HepG2 (cell line): ENCODE results near the gene HADHA. TPM values are rescaled to one million over a fixed set of nuclear protein-coding genes. Genes with fewer than 3 reads are reported as not detected.
A peak's percentile ranks its signal among the peaks of the same experiment; 100 is the strongest.

ENCODE experiments used
- ATAC-seq: fragments of 200-7000 bp; cut with Tn5 transposase; 3 replicates; pipeline ENCODE4 v1.9.1; 2020; ENCODE audit warnings: mild to moderate bottlenecking, moderate library complexity
- BruUV-seq: library from RNA; stranded (reverse); fragments of 400-500 nt; replicated peaks from 2 replicates; lab custom pipeline; 2021; lab: Mats Ljungman, UMichigan
- CTCF ChIA-PET: fragments of 300-600 bp; formaldehyde crosslinking; extraction: SDS; loops from one replicate; lab custom pipeline; 2021; ENCODE audit warnings: low total read pairs, inconsistent platforms, low intra/inter-chr PET ratio; lab: Yijun Ruan, JAX
- POLR2A ChIA-PET: fragments of 350-600 bp; sonication (Branson Sonifier 250); formaldehyde crosslinking; loops from one replicate; lab custom pipeline; 2020; ENCODE audit warnings: antibody characterized with exemption, inconsistent platforms; lab: Yijun Ruan, JAX
- DNase-seq: peaks from one replicate; pipeline ENCODE4 v3.0.0-alpha.2; 2015; ENCODE audit warnings: low spot score
- FAIRE-seq: peaks from 3 replicates; lab custom pipeline; 2011; peaks lifted over from hg19 to GRCh38; lab: Jason Lieb, UNC
- H2AFZ ChIP-seq: one replicate; pipeline ENCODE4 v1.6.1; 2011; ENCODE audit warnings: low read length, inconsistent platforms
- H3K27ac ChIP-seq: fragments of 300-600 bp; 3 replicates; pipeline ENCODE4 v1.8.0; 2011; ENCODE audit warnings: mixed run types, mild to moderate bottlenecking, mixed read lengths, low read length, inconsistent platforms; ENCODE audit not compliant: insufficient read depth; ENCODE audit errors: extremely low read length
- H3K27me3 ChIP-seq, 2 experiments: fragments of 200-600 bp in 1 of 2; 2 replicates in 1 of 2; 3 replicates in 1 of 2; pipeline versions ENCODE4 v1.6.0 to v1.8.0; 2011; ENCODE audit warnings: low read length in 2 of 2, mild to moderate bottlenecking in 2 of 2, moderate library complexity in 2 of 2, inconsistent platforms in 1 of 2; ENCODE audit not compliant: insufficient read depth in 2 of 2, control insufficient read depth in 1 of 2
- H3K36me3 ChIP-seq, 2 experiments: fragments of 200-600 bp in 1 of 2; replicated peaks in 1 of 2; 2 replicates in 1 of 2; 3 replicates in 1 of 2; pipeline versions ENCODE4 v1.5.1 to v1.8.0; 2011; ENCODE audit warnings: low read length in 2 of 2, inconsistent platforms in 1 of 2; ENCODE audit not compliant: insufficient read depth in 2 of 2, control insufficient read depth in 1 of 2
- H3K4me1 ChIP-seq: 2 replicates; pipeline ENCODE4 v1.5.1; 2012; ENCODE audit warnings: low read length, inconsistent platforms; ENCODE audit not compliant: insufficient read depth
- H3K4me2 ChIP-seq: 2 replicates; pipeline ENCODE4 v1.6.0; 2011; ENCODE audit warnings: low read depth, low read length, inconsistent platforms
- H3K4me3 ChIP-seq, 3 experiments: fragments of 200-600 bp in 1 of 3; sonication (generic), shearing (Covaris generic) in 1 of 3; replicated peaks in 1 of 3; 2 replicates each; pipeline ENCODE4 v1.5.1; 2011 to 2016; ENCODE audit warnings: low read length in 3 of 3, inconsistent platforms in 2 of 3, low read depth in 2 of 3, mild to moderate bottlenecking in 2 of 3, control low read depth in 1 of 3, mixed read lengths in 1 of 3; ENCODE audit not compliant: insufficient read depth in 1 of 3
- H3K79me2 ChIP-seq: one replicate; pipeline ENCODE4 v1.6.1; 2011; ENCODE audit warnings: low read length, inconsistent platforms; ENCODE audit not compliant: insufficient read depth
- H3K9ac ChIP-seq: 2 replicates; pipeline ENCODE4 v1.6.0; 2011; ENCODE audit warnings: mild to moderate bottlenecking, low read depth, low read length, inconsistent platforms; ENCODE audit not compliant: insufficient read depth
- H3K9me3 ChIP-seq: 2 replicates; pipeline ENCODE4 v1.5.1; 2012; ENCODE audit warnings: mild to moderate bottlenecking, low read length
- H4K20me1 ChIP-seq: 2 replicates; pipeline ENCODE4 v1.6.0; 2011; ENCODE audit warnings: inconsistent platforms, mild to moderate bottlenecking, low read length, moderate library complexity; ENCODE audit not compliant: insufficient read depth
- CREM ChIP-seq, 2 experiments: sonication (generic) in 1 of 2; formaldehyde crosslinking in 1 of 2; IDR thresholded peaks; 2 replicates each; pipeline versions ENCODE4 v1.4.0 to v1.6.1; 2016 to 2020; ENCODE audit warnings: antibody characterized with exemption in 1 of 2, mild to moderate bottlenecking in 1 of 2, missing genetic modification reagents in 1 of 2
- DMTF1 ChIP-seq: sonication (generic); formaldehyde crosslinking; IDR thresholded peaks from 2 replicates; pipeline ENCODE4 v1.4.0; 2020; ENCODE audit warnings: mild to moderate bottlenecking, missing genetic modification reagents
- DNMT1 ChIP-seq: sonication (generic); formaldehyde crosslinking; IDR thresholded peaks from 2 replicates; pipeline ENCODE4 v1.5.1; 2020; ENCODE audit warnings: mild to moderate bottlenecking, missing genetic modification reagents
- LBX2 ChIP-seq: sonication (generic); formaldehyde crosslinking; IDR thresholded peaks from 2 replicates; pipeline ENCODE4 v1.5.0; 2020; ENCODE audit warnings: missing genetic modification reagents, mild to moderate bottlenecking, borderline replicate concordance
- PCBP1 ChIP-seq: fragments of 200-400 bp; formaldehyde crosslinking; IDR thresholded peaks from 2 replicates; pipeline ENCODE4 v1.6.1; 2017; ENCODE audit warnings: mild to moderate bottlenecking, low read depth, low read length, borderline replicate concordance
- PHF5A ChIP-seq: IDR thresholded peaks from one replicate; pipeline ENCODE4 v1.6.1; 2018; ENCODE audit warnings: low read depth, missing genetic modification reagents; ENCODE audit not compliant: unreplicated experiment
- UBTF ChIP-seq: sonication (generic); formaldehyde crosslinking; IDR thresholded peaks from 2 replicates; pipeline ENCODE4 v1.4.0; 2020; ENCODE audit warnings: mild to moderate bottlenecking, missing genetic modification reagents
- ZNF550 ChIP-seq: sonication (generic); formaldehyde crosslinking; IDR thresholded peaks from 2 replicates; pipeline ENCODE4 v1.4.0; 2020; ENCODE audit warnings: mild to moderate bottlenecking, missing genetic modification reagents, borderline replicate concordance
- ZNF672 ChIP-seq: sonication (generic); formaldehyde crosslinking; IDR thresholded peaks from 2 replicates; pipeline ENCODE4 v1.8.1; 2022; ENCODE audit warnings: missing genetic modification reagents
- ZNF687 ChIP-seq: sonication (generic); formaldehyde crosslinking; IDR thresholded peaks from 2 replicates; pipeline ENCODE4 v1.5.1; 2020; ENCODE audit warnings: mild to moderate bottlenecking, missing genetic modification reagents, moderate library complexity
- WGBS: methylation state at CpG from one replicate; pipeline ENCODE4 v1.1.6; 2017; ENCODE audit warnings: low lambda C conversion rate; 5-methylcytosine and 5-hydroxymethylcytosine counted together
- in situ Hi-C: cut with HindIII; loops from 2 replicates; pipeline ENCODE4 v1.10.0; 2017; ENCODE audit warnings: low pct_unique_long_range_greater_than_20kb; ENCODE audit not compliant: extremely low pct_ligation_motif_present
- intact Hi-C: fragments of 100-400 bp; cut with micrococcal nuclease; formaldehyde crosslinking; loops from one replicate; pipeline ENCODE4 v1.10.0; 2022; ENCODE audit not compliant: unreplicated experiment
- polyA plus RNA-seq, 8 experiments: library from polyadenylated mRNA; depleted of rRNA in 3 of 8; stranded (reverse) in 7 of 8; unstranded in 1 of 8; fragments of >200 nt; fragmentation: Illumina TruSeq in 4 of 8; extraction: Trizol in 4 of 8; gene quantifications; 2 replicates each; pipeline versions ENCODE4 v1.2.1 to v1.2.3, GENCODE V29; 2011 to 2016; ENCODE audit warnings: low read depth in 4 of 8, missing spikeins in 1 of 8, mixed read lengths in 1 of 8; ENCODE audit not compliant: insufficient read depth in 1 of 8
- total RNA-seq, 5 experiments: library from RNA; depleted of rRNA; stranded (reverse); fragments of >200 nt; fragmentation: Illumina TruSeq; extraction: Trizol; gene quantifications; 2 replicates each; pipeline ENCODE4 v1.2.3, GENCODE V29; 2016; ENCODE audit warnings: low read depth in 1 of 5

The HADHA gene
- total and polyA plus RNA-seq, 2 of the 13 experiments (the other 11 are each of a cell fraction or from before 2014, with no cell fraction given) = 102 to 270 TPM

GRCh38 chr2:26176279-26176615, 68.2 kb downstream of the HADHA start (continued):
- TF ChIP-seq ZNF672 (CRISPR knock-in tag) (peak; percentile 79; the same call in 1 of the 2 replicates), CREM (IDR thresholded peaks at IDR 0.05) (no peak), CREM (CRISPR knock-in tag; IDR thresholded peaks at IDR 0.05) (no peak), DNMT1 (no peak), UBTF (CRISPR knock-in tag) (no peak), ZNF550 (CRISPR knock-in tag) (no peak), DMTF1 (CRISPR knock-in tag) (no peak)

GRCh38 chr2:26175466-26176278, 68.8 kb downstream of the HADHA start:
- peaks cover 15 to 55% of the 10 kb centered on the region in 2 experiments for H3K27me3 ChIP-seq
- H3K27ac ChIP-seq = no peak overlapping the region
- DNase-seq (no peak), FAIRE-seq (no peak)
- BruUV-seq = no TSS peak
- H3K4me2 ChIP-seq = peak overlapping the region; percentile 21; the same call in 1 of the 2 replicates
- TF ChIP-seq PHF5A = no peak
- 0 out of 2 replicates have a peak, but pooled peaks have one; percentile 42 for TF ChIP-seq LBX2 (CRISPR knock-in tag)
- 0 out of 2 replicates have a peak, but pooled peaks have one; percentile 13 for TF ChIP-seq PCBP1
- TF ChIP-seq ZNF687 (CRISPR knock-in tag) = peak; percentile 32; the same call in 1 of the 2 replicates
- TF ChIP-seq, all 625 proteins: peak for 3
- no peaks in the 10 kb centered on the region for H3K79me2 ChIP-seq
- 21% methylated on average over 7 of the region's 15 CpGs for WGBS
- H3K9ac ChIP-seq = no peak overlapping the region
- ATAC-seq = peak; percentile 31
- peaks cover 26% of the 10 kb centered on the region for H3K4me1 ChIP-seq
- CTCF ChIA-PET = no interaction called here
- in situ Hi-C loops = no loop called here
- POLR2A ChIA-PET = no interaction called here
- no peaks in the 10 kb centered on the region for H3K9me3 ChIP-seq
- H4K20me1 ChIP-seq = no peaks in the 10 kb centered on the region; the same call in 1 of the 2 replicates
- intact Hi-C loops = no loop called here
- peak overlapping the region in 1 of 3 experiments; percentile 3; a peak in 1 of 6 replicates for H3K4me3 ChIP-seq
- H3K36me3 ChIP-seq = no peaks in the 10 kb centered on the region
- H2AFZ ChIP-seq = no peak overlapping the region
